HepG2 (cell line): ENCODE results near the gene RRBP1. TPM values are rescaled to one million over a fixed set of nuclear protein-coding genes. Genes with fewer than 3 reads are reported as not detected.

Source experiments
- ATAC-seq: fragments of 200-7000 bp; cut with Tn5 transposase; 3 replicates; pipeline ENCODE4 v1.9.1; 2020; ENCODE audit warnings: mild to moderate bottlenecking, moderate library complexity
- BruUV-seq: library from RNA; stranded (reverse); fragments of 400-500 nt; replicated peaks from 2 replicates; lab custom pipeline; 2021; lab: Mats Ljungman, UMichigan
- CTCF ChIA-PET: fragments of 300-600 bp; formaldehyde crosslinking; extraction: SDS; loops from one replicate; lab custom pipeline; 2021; ENCODE audit warnings: low total read pairs, inconsistent platforms, low intra/inter-chr PET ratio; lab: Yijun Ruan, JAX
- POLR2A ChIA-PET: fragments of 350-600 bp; sonication (Branson Sonifier 250); formaldehyde crosslinking; loops from one replicate; lab custom pipeline; 2020; ENCODE audit warnings: antibody characterized with exemption, inconsistent platforms; lab: Yijun Ruan, JAX
- DNase-seq: peaks from one replicate; pipeline ENCODE4 v3.0.0-alpha.2; 2015; ENCODE audit warnings: low spot score
- FAIRE-seq: peaks from 3 replicates; lab custom pipeline; 2011; peaks lifted over from hg19 to GRCh38; lab: Jason Lieb, UNC
- H2AFZ ChIP-seq: one replicate; pipeline ENCODE4 v1.6.1; 2011; ENCODE audit warnings: low read length, inconsistent platforms
- H3K27ac ChIP-seq: fragments of 300-600 bp; 3 replicates; pipeline ENCODE4 v1.8.0; 2011; ENCODE audit warnings: mixed run types, mild to moderate bottlenecking, mixed read lengths, low read length, inconsistent platforms; ENCODE audit not compliant: insufficient read depth; ENCODE audit errors: extremely low read length
- H3K27me3 ChIP-seq, 2 experiments: fragments of 200-600 bp in 1 of 2; 2 replicates in 1 of 2; 3 replicates in 1 of 2; pipeline versions ENCODE4 v1.6.0 to v1.8.0; 2011; ENCODE audit warnings: low read length in 2 of 2, mild to moderate bottlenecking in 2 of 2, moderate library complexity in 2 of 2, inconsistent platforms in 1 of 2; ENCODE audit not compliant: insufficient read depth in 2 of 2, control insufficient read depth in 1 of 2
- H3K36me3 ChIP-seq, 2 experiments: fragments of 200-600 bp in 1 of 2; replicated peaks in 1 of 2; 2 replicates in 1 of 2; 3 replicates in 1 of 2; pipeline versions ENCODE4 v1.5.1 to v1.8.0; 2011; ENCODE audit warnings: low read length in 2 of 2, inconsistent platforms in 1 of 2; ENCODE audit not compliant: insufficient read depth in 2 of 2, control insufficient read depth in 1 of 2
- H3K4me1 ChIP-seq: 2 replicates; pipeline ENCODE4 v1.5.1; 2012; ENCODE audit warnings: low read length, inconsistent platforms; ENCODE audit not compliant: insufficient read depth
- H3K4me2 ChIP-seq: 2 replicates; pipeline ENCODE4 v1.6.0; 2011; ENCODE audit warnings: low read depth, low read length, inconsistent platforms
- H3K4me3 ChIP-seq, 3 experiments: fragments of 200-600 bp in 1 of 3; sonication (generic), shearing (Covaris generic) in 1 of 3; replicated peaks in 1 of 3; 2 replicates each; pipeline ENCODE4 v1.5.1; 2011 to 2016; ENCODE audit warnings: low read length in 3 of 3, inconsistent platforms in 2 of 3, low read depth in 2 of 3, mild to moderate bottlenecking in 2 of 3, control low read depth in 1 of 3, mixed read lengths in 1 of 3; ENCODE audit not compliant: insufficient read depth in 1 of 3
- H3K79me2 ChIP-seq: one replicate; pipeline ENCODE4 v1.6.1; 2011; ENCODE audit warnings: low read length, inconsistent platforms; ENCODE audit not compliant: insufficient read depth
- H3K9ac ChIP-seq: 2 replicates; pipeline ENCODE4 v1.6.0; 2011; ENCODE audit warnings: mild to moderate bottlenecking, low read depth, low read length, inconsistent platforms; ENCODE audit not compliant: insufficient read depth
- H3K9me3 ChIP-seq: 2 replicates; pipeline ENCODE4 v1.5.1; 2012; ENCODE audit warnings: mild to moderate bottlenecking, low read length
- H4K20me1 ChIP-seq: 2 replicates; pipeline ENCODE4 v1.6.0; 2011; ENCODE audit warnings: inconsistent platforms, mild to moderate bottlenecking, low read length, moderate library complexity; ENCODE audit not compliant: insufficient read depth
- AKAP8 ChIP-seq: sonication (generic); formaldehyde crosslinking; IDR thresholded peaks from 2 replicates; pipeline ENCODE4 v1.5.1; 2020; ENCODE audit warnings: mild to moderate bottlenecking, missing genetic modification reagents
- DBP ChIP-seq: sonication (generic); formaldehyde crosslinking; IDR thresholded peaks from 2 replicates; pipeline ENCODE4 v1.4.0; 2020; ENCODE audit warnings: missing genetic modification reagents; ENCODE audit errors: not compliant biosample characterization
- GPN1 ChIP-seq: sonication (generic); formaldehyde crosslinking; IDR thresholded peaks from 2 replicates; pipeline ENCODE4 v1.5.1; 2020; ENCODE audit warnings: missing genetic modification reagents, borderline replicate concordance
- HNRNPLL ChIP-seq: fragments of 200-400 bp; formaldehyde crosslinking; IDR thresholded peaks from 2 replicates; pipeline ENCODE4 v1.6.1; 2017; ENCODE audit warnings: mild to moderate bottlenecking, low read depth, low read length; ENCODE audit not compliant: poor library complexity, severe bottlenecking
- MXD1 ChIP-seq: sonication (generic); formaldehyde crosslinking; IDR thresholded peaks from 2 replicates; pipeline ENCODE4 v1.4.0; 2020; ENCODE audit warnings: mild to moderate bottlenecking, missing genetic modification reagents
- SIX4 ChIP-seq: sonication (generic); formaldehyde crosslinking; IDR thresholded peaks from 2 replicates; pipeline ENCODE4 v1.4.0; 2020; ENCODE audit warnings: missing genetic modification reagents
- SMAD1 ChIP-seq: sonication (generic); formaldehyde crosslinking; IDR thresholded peaks from 2 replicates; pipeline ENCODE4 v1.4.0; 2020; ENCODE audit warnings: missing genetic modification reagents, low read depth, mild to moderate bottlenecking, borderline replicate concordance
- SRSF4 ChIP-seq: fragments of 200-400 bp; formaldehyde crosslinking; IDR thresholded peaks from one replicate; pipeline ENCODE4 v1.6.1; 2018; ENCODE audit warnings: mild to moderate bottlenecking, low read depth, low read length, moderate library complexity; ENCODE audit not compliant: poor library complexity, severe bottlenecking
- ZNF256 ChIP-seq: sonication (generic); formaldehyde crosslinking; conservative IDR thresholded peaks from 2 replicates; pipeline ENCODE4 v1.4.0; 2020; ENCODE audit warnings: missing genetic modification reagents
- ZNF564 ChIP-seq: sonication (generic); formaldehyde crosslinking; IDR thresholded peaks from 2 replicates; pipeline ENCODE4 v1.8.1; 2023; ENCODE audit warnings: mild to moderate bottlenecking, missing genetic modification reagents
- WGBS: methylation state at CpG from one replicate; pipeline ENCODE4 v1.1.6; 2017; ENCODE audit warnings: low lambda C conversion rate; 5-methylcytosine and 5-hydroxymethylcytosine counted together
- in situ Hi-C: cut with HindIII; loops from 2 replicates; pipeline ENCODE4 v1.10.0; 2017; ENCODE audit warnings: low pct_unique_long_range_greater_than_20kb; ENCODE audit not compliant: extremely low pct_ligation_motif_present
- intact Hi-C: fragments of 100-400 bp; cut with micrococcal nuclease; formaldehyde crosslinking; loops from one replicate; pipeline ENCODE4 v1.10.0; 2022; ENCODE audit not compliant: unreplicated experiment
- polyA plus RNA-seq, 8 experiments: library from polyadenylated mRNA; depleted of rRNA in 3 of 8; stranded (reverse) in 7 of 8; unstranded in 1 of 8; fragments of >200 nt; fragmentation: Illumina TruSeq in 4 of 8; extraction: Trizol in 4 of 8; gene quantifications; 2 replicates each; pipeline versions ENCODE4 v1.2.1 to v1.2.3, GENCODE V29; 2011 to 2016; ENCODE audit warnings: low read depth in 4 of 8, missing spikeins in 1 of 8, mixed read lengths in 1 of 8; ENCODE audit not compliant: insufficient read depth in 1 of 8
- total RNA-seq, 5 experiments: library from RNA; depleted of rRNA; stranded (reverse); fragments of >200 nt; fragmentation: Illumina TruSeq; extraction: Trizol; gene quantifications; 2 replicates each; pipeline ENCODE4 v1.2.3, GENCODE V29; 2016; ENCODE audit warnings: low read depth in 1 of 5
- TF ChIP-seq, protein P1 (sequence below): IDR thresholded peaks from 2 replicates; pipeline ENCODE4 v1.6.1; 2016; ENCODE audit warnings: low read depth, borderline replicate concordance
- TF ChIP-seq, protein P2 (sequence below): sonication (generic); formaldehyde crosslinking; IDR thresholded peaks from one replicate; pipeline ENCODE4 v1.5.1; 2020; ENCODE audit warnings: mild to moderate bottlenecking, missing genetic modification reagents; ENCODE audit errors: not compliant biosample characterization

Gene RRBP1
- total and polyA plus RNA-seq, 2 of the 13 experiments (the other 11 are each of a cell fraction or from before 2014, with no cell fraction given) = 150 to 222 TPM

DNA sequence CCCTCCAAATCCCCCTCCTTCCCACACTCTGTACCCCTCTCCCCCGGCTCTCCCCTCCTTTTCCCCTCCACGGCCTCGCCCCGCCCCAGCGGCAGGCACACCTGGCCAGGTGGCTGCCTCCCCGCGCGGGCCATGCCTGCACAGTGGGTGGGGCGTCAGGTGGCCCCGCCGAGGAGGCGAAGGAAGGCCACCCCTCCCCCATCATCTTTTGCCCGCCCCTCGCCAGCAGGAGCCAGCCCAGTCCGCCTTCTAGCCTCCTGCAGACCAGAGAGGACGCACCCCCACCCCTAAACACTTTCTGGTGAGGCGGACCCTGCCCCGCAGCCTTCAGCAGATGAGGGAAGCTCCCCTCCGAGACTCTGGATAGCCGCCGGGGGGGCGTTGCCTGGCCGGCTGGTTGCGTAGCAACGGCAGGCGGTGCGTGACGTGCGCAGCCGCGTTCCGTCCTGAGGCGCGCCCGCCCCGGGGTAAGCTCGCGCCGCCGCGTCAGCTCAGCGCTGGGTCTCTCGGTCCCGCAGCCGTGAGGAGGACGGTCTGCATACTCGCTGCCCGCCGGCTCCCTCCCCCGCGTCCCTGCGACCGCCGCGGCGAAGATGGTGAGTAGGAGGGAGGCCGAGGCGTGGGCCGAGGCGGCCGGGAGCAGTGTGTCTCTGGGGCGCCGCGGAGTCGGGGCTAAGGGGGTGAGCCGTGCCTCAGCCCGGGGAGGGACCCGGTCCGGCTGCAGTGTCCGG lies 112.3 kb downstream of the RRBP1 start, which contains the start of gene DSTN:
Gene DSTN, plus strand, starts transcription at position 460 of the 731 bp plus-strand sequence. Its CDS starts 134 bp downstream, at position 594.
- Histone ChIP-seq H3K79me2 (peaks cover 39% of the 10 kb centered on the region), H2AFZ (peak within 1 kb of the TSS; percentile 42), H3K9me3 (no peaks in the 10 kb centered on the region), H3K9ac (peak within 1 kb of the TSS; percentile 91), H3K4me2 (peak within 1 kb of the TSS; percentile 96), H4K20me1 (peaks cover 8% of the 10 kb centered on the region; the same call in 1 of the 2 replicates), H3K4me1 (peaks cover 39% of the 10 kb centered on the region), H3K27me3 (no peaks in the 10 kb centered on the region; a peak in 1 of 5 replicates), H3K27ac (peak within 1 kb of the TSS; percentile 61), H3K36me3 (no peaks in the 10 kb centered on the region), H3K4me3 (peak within 1 kb of the TSS; percentile 86 to 100 (median 94))
- DNase-seq (peak; percentile 90), FAIRE-seq (peak; percentile 39), ATAC-seq (peak; percentile 91)
- BruUV-seq = no TSS peak
- in situ Hi-C loops (no loop called here), intact Hi-C loops (loop anchor here (1.0 to 2.0 kb wide), 3 partner anchors 11 to 35 kb away; no protein-coding TSS in a partner anchor)
- ChIA-PET POLR2A (interaction anchor here (0.6 to 2.9 kb wide), 29 partner anchors 10 to 938 kb away, joined by 3 to 33 read pairs (median 4); partner anchors contain the start of genes BFSP1, KAT14, MGME1 and PET117), CTCF (interaction anchor here (0.6 to 2.9 kb wide), 2 partner anchors 11 to 33 kb away, joined by 3 to 13 read pairs; no protein-coding TSS in a partner anchor)
- WGBS = 2% methylated on average over 22 of the region's 70 CpGs
- peak; percentile 97 for TF ChIP-seq MXD1 (CRISPR knock-in tag)
- TF ChIP-seq DBP (CRISPR knock-in tag) = no peak
- peak; percentile 96 for TF ChIP-seq HNRNPLL
- TF ChIP-seq, protein P1, sequence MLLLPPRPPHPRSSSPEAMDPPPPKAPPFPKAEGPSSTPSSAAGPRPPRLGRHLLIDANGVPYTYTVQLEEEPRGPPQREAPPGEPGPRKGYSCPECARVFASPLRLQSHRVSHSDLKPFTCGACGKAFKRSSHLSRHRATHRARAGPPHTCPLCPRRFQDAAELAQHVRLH (CRISPR knock-in tag) = peak; percentile 18; the same call in 1 of the 2 replicates
- TF ChIP-seq ZNF256 (CRISPR knock-in tag) = no peak; the same call in 1 of the 2 replicates
- peak; percentile 56 for TF ChIP-seq ZNF564 (CRISPR knock-in tag)
- peak; percentile 43 for TF ChIP-seq SRSF4
- TF ChIP-seq AKAP8 (CRISPR knock-in tag) = no peak
- no peak for TF ChIP-seq SMAD1 (CRISPR knock-in tag)
- TF ChIP-seq GPN1 = peak; percentile 90
- no peak for TF ChIP-seq SIX4 (CRISPR knock-in tag)
- TF ChIP-seq, protein P2, sequence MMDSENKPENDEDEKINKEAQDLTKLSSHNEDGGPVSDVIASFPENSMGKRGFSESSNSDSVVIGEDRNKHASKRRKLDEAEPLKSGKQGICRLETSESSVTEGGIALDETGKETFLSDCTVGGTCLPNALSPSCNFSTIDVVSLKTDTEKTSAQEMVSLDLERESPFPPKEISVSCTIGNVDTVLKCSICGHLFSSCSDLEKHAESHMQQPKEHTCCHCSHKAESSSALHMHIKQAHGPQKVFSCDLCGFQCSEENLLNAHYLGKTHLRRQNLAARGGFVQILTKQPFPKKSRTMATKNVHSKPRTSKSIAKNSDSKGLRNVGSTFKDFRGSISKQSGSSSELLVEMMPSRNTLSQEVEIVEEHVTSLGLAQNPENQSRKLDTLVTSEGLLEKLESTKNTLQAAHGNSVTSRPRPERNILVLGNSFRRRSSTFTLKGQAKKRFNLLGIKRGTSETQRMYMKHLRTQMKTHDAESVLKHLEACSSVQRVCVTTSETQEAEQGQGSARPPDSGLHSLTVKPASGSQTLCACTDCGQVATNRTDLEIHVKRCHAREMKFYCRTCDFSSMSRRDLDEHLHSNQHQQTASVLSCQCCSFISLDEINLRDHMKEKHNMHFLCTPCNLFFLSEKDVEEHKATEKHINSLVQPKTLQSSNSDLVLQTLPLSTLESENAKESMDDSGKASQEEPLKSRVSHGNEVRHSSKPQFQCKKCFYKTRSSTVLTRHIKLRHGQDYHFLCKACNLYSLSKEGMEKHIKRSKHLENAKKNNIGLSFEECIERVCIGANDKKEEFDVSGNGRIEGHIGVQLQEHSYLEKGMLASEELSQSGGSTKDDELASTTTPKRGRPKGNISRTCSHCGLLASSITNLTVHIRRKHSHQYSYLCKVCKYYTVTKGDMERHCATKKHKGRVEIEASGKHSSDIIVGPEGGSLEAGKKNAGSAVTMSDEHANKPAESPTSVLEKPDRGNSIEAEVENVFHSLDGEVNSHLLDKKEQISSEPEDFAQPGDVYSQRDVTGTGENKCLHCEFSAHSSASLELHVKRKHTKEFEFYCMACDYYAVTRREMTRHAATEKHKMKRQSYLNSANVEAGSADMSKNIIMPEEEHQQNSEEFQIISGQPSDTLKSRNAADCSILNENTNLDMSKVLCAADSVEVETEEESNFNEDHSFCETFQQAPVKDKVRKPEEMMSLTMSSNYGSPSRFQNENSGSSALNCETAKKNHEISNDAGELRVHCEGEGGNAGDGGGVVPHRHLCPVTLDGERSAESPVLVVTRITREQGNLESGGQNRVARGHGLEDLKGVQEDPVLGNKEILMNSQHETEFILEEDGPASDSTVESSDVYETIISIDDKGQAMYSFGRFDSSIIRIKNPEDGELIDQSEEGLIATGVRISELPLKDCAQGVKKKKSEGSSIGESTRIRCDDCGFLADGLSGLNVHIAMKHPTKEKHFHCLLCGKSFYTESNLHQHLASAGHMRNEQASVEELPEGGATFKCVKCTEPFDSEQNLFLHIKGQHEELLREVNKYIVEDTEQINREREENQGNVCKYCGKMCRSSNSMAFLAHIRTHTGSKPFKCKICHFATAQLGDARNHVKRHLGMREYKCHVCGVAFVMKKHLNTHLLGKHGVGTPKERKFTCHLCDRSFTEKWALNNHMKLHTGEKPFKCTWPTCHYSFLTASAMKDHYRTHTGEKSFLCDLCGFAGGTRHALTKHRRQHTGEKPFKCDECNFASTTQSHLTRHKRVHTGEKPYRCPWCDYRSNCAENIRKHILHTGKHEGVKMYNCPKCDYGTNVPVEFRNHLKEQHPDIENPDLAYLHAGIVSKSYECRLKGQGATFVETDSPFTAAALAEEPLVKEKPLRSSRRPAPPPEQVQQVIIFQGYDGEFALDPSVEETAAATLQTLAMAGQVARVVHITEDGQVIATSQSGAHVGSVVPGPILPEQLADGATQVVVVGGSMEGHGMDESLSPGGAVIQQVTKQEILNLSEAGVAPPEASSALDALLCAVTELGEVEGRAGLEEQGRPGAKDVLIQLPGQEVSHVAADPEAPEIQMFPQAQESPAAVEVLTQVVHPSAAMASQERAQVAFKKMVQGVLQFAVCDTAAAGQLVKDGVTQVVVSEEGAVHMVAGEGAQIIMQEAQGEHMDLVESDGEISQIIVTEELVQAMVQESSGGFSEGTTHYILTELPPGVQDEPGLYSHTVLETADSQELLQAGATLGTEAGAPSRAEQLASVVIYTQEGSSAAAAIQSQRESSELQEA (CRISPR knock-in tag) = peak; percentile 97
